Measurements from ENCODE around the gene RPL5. TPM values are rescaled to one million over a fixed set of nuclear protein-coding genes. Genes with fewer than 3 reads are reported as not detected.

The RPL5 gene
- polyA plus RNA-seq, 1 donor from 2014 or later, result 1,645 TPM

DNA sequence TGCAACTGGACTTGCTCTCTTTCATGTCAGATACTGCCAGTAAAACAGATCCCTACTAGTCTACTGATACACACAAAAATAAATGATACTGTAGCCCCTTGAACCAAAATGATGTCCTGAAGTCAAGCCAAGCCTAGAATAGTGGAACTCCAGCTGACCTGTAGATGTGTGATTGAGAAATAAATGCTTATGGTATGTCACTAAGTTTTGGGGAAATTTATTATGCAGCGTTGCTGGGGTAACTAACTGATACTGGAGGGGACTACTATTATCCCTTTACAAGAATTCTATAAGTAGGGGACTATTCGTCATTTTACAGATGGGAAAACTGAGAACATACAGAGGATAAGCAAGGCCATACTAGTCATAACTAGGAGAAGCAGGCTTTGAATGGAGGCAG, 55.6 kb downstream of the RPL5 start:
- Histone ChIP-seq H3F3A (ENCODE audit: insufficient read depth, low read length, poor library complexity, severe bottlenecking) (no peaks in the 10 kb centered on the region), H2AFZ (ENCODE audit: low read depth, low read length) (no peak overlapping the region), H4K20me1 (ENCODE audit: insufficient read depth) (no peaks in the 10 kb centered on the region), H3K9me2 (ENCODE audit: insufficient read depth, low read length) (no peaks in the 10 kb centered on the region), H3K36me3 (ENCODE audit: insufficient read depth, low read length) (no peaks in the 10 kb centered on the region), H3K4me2 (ENCODE audit: low read length) (no peak overlapping the region), H3K79me2 (replicated peaks; ENCODE audit: insufficient read depth, low read length) (no peaks in the 10 kb centered on the region), H3K4me3 (ENCODE audit: low read length) (no peak overlapping the region), H3K27me3 (ENCODE audit: insufficient read depth, low read depth, low read length) (no peaks in the 10 kb centered on the region), H3K9ac (ENCODE audit: low read length) (no peak overlapping the region), H3K9me3 (ENCODE audit: low read length) (peaks cover 5% of the 10 kb centered on the region), H3K27ac (ENCODE audit: low read length) (no peak overlapping the region)
- no peak for TF ChIP-seq TAF1 (IDR thresholded peaks at IDR 0.05; ENCODE audit: low read depth)

Small RNAs within 50 kb of the gene (small RNA-seq; reads per million reads assigned to genes)
- gene RF00432 (0 reads per million in 3 experiments), gene SNORA66 (94.8 to 428 (median 120) reads per million in 3 experiments), gene SNORD21 (0 reads per million in 3 experiments)

Other genes starting within 250 kb of the RPL5 start
- gene EVI5, start 46.9 kb upstream of the RPL5 start, polyA plus RNA-seq, result 7.5 and 8.5 TPM in 2 replicates
- gene DIPK1A, start 129.4 kb downstream of the RPL5 start, polyA plus RNA-seq, result 8.4 and 10.0 TPM in 2 replicates
- 122 and 124 TPM in 2 replicates for gene MTF2, start 247.2 kb downstream of the RPL5 start, polyA plus RNA-seq

Data from neural cell (in vitro differentiated cells).